ENCODE measurements around the gene TRMT44. TPM values are rescaled to one million over a fixed set of nuclear protein-coding genes. Genes with fewer than 3 reads are reported as not detected.

The TRMT44 gene
- total RNA-seq, 1 experiment from 2014 or later: 23.4 TPM

DNA sequence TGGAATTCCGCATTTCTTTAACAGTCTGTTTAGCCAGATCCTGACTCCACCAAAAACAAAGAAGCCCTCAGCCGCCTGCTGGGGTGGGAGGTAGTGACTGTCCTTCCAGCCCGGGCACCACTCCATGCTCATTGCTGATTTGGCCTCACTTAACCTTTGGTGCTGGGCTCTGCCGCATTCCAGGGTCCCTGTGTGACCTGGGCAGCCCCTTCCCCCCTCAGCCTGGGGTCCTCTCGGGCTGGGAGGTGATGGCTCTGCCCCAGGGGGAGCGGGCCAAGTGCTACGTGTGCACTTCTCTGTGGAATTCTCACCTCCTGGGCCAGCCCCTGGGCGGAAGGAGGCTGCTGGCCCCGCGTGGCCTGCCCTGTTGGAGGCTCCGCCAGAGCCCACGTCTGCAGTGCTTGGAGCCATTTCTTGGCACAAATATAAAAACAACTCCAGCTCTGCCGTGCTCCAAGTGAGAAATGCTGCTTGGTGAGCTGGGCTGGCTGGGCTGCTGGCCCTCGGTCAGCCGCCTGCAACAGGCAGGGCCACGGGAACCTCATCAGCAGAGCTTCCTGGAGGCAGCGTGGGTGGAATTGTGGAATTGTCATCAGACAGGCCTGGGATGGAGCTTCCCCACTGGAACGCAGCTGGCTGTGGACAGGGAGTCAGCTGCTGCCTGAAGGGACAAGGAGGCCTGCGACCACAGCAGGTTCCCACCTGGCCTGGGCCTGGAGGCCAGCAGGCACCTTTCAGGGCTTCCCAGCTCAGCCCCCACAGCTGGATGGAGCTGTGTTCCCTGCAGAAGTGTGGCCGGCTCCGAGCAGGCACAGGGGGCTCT, 66.0 kb downstream of the TRMT44 start:
- ChIA-PET CTCF (interaction anchor here (1.7 kb wide), 1 partner anchor 80 kb away, joined by 5 read pairs; no protein-coding TSS in a partner anchor), POLR2A (no interaction called here)
- Mint-ChIP-seq H3K27ac (ENCODE audit: unreplicated experiment) (no peak overlapping the region), H3K36me3 (ENCODE audit: insufficient read depth, unreplicated experiment) (no peaks in the 10 kb centered on the region), H3K9me3 (ENCODE audit: unreplicated experiment) (no peaks in the 10 kb centered on the region), H3K4me1 (ENCODE audit: low read depth, unreplicated experiment) (no peaks in the 10 kb centered on the region), H3K27me3 (ENCODE audit: insufficient read depth, unreplicated experiment) (no peaks in the 10 kb centered on the region), H3K4me3 (ENCODE audit: unreplicated experiment) (no peak overlapping the region)
- BruUV-seq (replicated peaks): no TSS peak
- DNase-seq: no peak
- TF ChIP-seq, protein P1, sequence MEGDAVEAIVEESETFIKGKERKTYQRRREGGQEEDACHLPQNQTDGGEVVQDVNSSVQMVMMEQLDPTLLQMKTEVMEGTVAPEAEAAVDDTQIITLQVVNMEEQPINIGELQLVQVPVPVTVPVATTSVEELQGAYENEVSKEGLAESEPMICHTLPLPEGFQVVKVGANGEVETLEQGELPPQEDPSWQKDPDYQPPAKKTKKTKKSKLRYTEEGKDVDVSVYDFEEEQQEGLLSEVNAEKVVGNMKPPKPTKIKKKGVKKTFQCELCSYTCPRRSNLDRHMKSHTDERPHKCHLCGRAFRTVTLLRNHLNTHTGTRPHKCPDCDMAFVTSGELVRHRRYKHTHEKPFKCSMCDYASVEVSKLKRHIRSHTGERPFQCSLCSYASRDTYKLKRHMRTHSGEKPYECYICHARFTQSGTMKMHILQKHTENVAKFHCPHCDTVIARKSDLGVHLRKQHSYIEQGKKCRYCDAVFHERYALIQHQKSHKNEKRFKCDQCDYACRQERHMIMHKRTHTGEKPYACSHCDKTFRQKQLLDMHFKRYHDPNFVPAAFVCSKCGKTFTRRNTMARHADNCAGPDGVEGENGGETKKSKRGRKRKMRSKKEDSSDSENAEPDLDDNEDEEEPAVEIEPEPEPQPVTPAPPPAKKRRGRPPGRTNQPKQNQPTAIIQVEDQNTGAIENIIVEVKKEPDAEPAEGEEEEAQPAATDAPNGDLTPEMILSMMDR (IDR thresholded peaks at IDR 0.05; ENCODE audit: insufficient read depth in 1 of 2, low read depth in 1 of 2, low read length in 1 of 2, severe bottlenecking in 1 of 2, unreplicated experiment in 1 of 2): no peak
- Histone ChIP-seq H3K4me1 (no peaks in the 10 kb centered on the region), H3K4me3 (ENCODE audit: low read depth, low read length) (no peak overlapping the region), H3K27me3 (replicated peaks; ENCODE audit: control insufficient read depth, insufficient read depth, low read length) (no peaks in the 10 kb centered on the region), H3K36me3 (ENCODE audit: control insufficient read depth, insufficient read depth, low read length) (no peaks in the 10 kb centered on the region), H3K9me3 (no peaks in the 10 kb centered on the region)
- intact Hi-C loops (cut with micrococcal nuclease; ENCODE audit: unreplicated experiment): no loop called here

GRCh38 chr4:8507196-8507570, 66.6 kb downstream of the TRMT44 start:
- H3K4me3 ChIP-seq (ENCODE audit: low read depth, low read length): no peak overlapping the region
- H3K4me1 Mint-ChIP-seq (ENCODE audit: low read depth, unreplicated experiment): no peaks in the 10 kb centered on the region
- H3K4me3 Mint-ChIP-seq (ENCODE audit: unreplicated experiment): no peak overlapping the region
- no peaks in the 10 kb centered on the region for H3K9me3 Mint-ChIP-seq (ENCODE audit: unreplicated experiment)
- intact Hi-C loops (cut with micrococcal nuclease; ENCODE audit: unreplicated experiment): no loop called here
- no peaks in the 10 kb centered on the region for H3K4me1 ChIP-seq
- DNase-seq: no peak
- H3K27me3 Mint-ChIP-seq (ENCODE audit: insufficient read depth, unreplicated experiment): no peaks in the 10 kb centered on the region
- ChIA-PET POLR2A (no interaction called here), CTCF (interaction anchor here (1.7 kb wide), 1 partner anchor 79 kb away, joined by 5 read pairs; no protein-coding TSS in a partner anchor)
- H3K9me3 ChIP-seq: no peaks in the 10 kb centered on the region
- TF ChIP-seq, protein P1 (IDR thresholded peaks at IDR 0.05; ENCODE audit: insufficient read depth in 1 of 2, low read depth in 1 of 2, low read length in 1 of 2, severe bottlenecking in 1 of 2, unreplicated experiment in 1 of 2): no peak
- H3K27me3 ChIP-seq (replicated peaks; ENCODE audit: control insufficient read depth, insufficient read depth, low read length): no peaks in the 10 kb centered on the region
- no peaks in the 10 kb centered on the region for H3K36me3 ChIP-seq (ENCODE audit: control insufficient read depth, insufficient read depth, low read length)
- no peak overlapping the region for H3K27ac Mint-ChIP-seq (ENCODE audit: unreplicated experiment)
- H3K36me3 Mint-ChIP-seq (ENCODE audit: insufficient read depth, unreplicated experiment): no peaks in the 10 kb centered on the region
- no TSS peak for BruUV-seq (replicated peaks)

DNA sequence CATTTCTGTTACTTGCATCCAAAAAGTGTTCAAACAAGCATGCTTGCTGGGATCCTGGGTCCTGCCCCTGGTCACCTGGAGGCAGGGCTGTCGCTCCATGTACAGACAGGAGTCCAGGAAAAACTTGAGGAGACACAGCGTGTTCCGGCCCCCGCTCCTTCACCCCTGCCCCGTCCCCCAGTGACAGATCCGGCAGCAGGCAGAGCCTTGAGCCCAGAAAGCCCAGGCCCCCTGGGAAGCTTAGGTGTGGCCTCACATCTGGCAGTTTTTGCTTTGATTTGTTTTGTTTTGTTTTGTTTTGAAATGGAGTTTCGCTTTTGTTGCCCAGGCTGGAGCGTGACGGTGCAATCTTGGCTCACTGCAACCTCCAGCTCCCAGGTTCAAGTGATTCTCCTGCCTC, 67.0 kb downstream of the TRMT44 start:
- CTCF ChIA-PET: interaction anchor here (1.7 kb wide), 1 partner anchor 79 kb away, joined by 5 read pairs; no protein-coding TSS in a partner anchor
- no peaks in the 10 kb centered on the region for H3K36me3 ChIP-seq (ENCODE audit: control insufficient read depth, insufficient read depth, low read length)
- H3K4me1 ChIP-seq: no peaks in the 10 kb centered on the region
- H3K27me3 Mint-ChIP-seq (ENCODE audit: insufficient read depth, unreplicated experiment): no peaks in the 10 kb centered on the region
- no TSS peak for BruUV-seq (replicated peaks)
- no peak overlapping the region for H3K27ac Mint-ChIP-seq (ENCODE audit: unreplicated experiment)
- POLR2A ChIA-PET: no interaction called here
- H3K4me3 ChIP-seq (ENCODE audit: low read depth, low read length): no peak overlapping the region
- peaks cover 3% of the 10 kb centered on the region; the same call in 1 of the 2 replicates for H3K9me3 ChIP-seq
- H3K4me1 Mint-ChIP-seq (ENCODE audit: low read depth, unreplicated experiment): no peaks in the 10 kb centered on the region
- H3K9me3 Mint-ChIP-seq (ENCODE audit: unreplicated experiment): peaks cover 1% of the 10 kb centered on the region
- H3K4me3 Mint-ChIP-seq (ENCODE audit: unreplicated experiment): no peak overlapping the region
- DNase-seq: no peak
- no peaks in the 10 kb centered on the region for H3K36me3 Mint-ChIP-seq (ENCODE audit: insufficient read depth, unreplicated experiment)
- H3K27me3 ChIP-seq (replicated peaks; ENCODE audit: control insufficient read depth, insufficient read depth, low read length): no peaks in the 10 kb centered on the region
- intact Hi-C loops (cut with micrococcal nuclease; ENCODE audit: unreplicated experiment): no loop called here
- TF ChIP-seq, protein P1 (IDR thresholded peaks at IDR 0.05; ENCODE audit: insufficient read depth in 1 of 2, low read depth in 1 of 2, low read length in 1 of 2, severe bottlenecking in 1 of 2, unreplicated experiment in 1 of 2): no peak
